ENCODE results near the gene SLC27A3. TPM values are rescaled to one million over a fixed set of nuclear protein-coding genes. Genes with fewer than 3 reads are reported as not detected.

The SLC27A3 gene
- total RNA-seq, 1 experiment from 2014 or later = 4.4 TPM

DNA sequence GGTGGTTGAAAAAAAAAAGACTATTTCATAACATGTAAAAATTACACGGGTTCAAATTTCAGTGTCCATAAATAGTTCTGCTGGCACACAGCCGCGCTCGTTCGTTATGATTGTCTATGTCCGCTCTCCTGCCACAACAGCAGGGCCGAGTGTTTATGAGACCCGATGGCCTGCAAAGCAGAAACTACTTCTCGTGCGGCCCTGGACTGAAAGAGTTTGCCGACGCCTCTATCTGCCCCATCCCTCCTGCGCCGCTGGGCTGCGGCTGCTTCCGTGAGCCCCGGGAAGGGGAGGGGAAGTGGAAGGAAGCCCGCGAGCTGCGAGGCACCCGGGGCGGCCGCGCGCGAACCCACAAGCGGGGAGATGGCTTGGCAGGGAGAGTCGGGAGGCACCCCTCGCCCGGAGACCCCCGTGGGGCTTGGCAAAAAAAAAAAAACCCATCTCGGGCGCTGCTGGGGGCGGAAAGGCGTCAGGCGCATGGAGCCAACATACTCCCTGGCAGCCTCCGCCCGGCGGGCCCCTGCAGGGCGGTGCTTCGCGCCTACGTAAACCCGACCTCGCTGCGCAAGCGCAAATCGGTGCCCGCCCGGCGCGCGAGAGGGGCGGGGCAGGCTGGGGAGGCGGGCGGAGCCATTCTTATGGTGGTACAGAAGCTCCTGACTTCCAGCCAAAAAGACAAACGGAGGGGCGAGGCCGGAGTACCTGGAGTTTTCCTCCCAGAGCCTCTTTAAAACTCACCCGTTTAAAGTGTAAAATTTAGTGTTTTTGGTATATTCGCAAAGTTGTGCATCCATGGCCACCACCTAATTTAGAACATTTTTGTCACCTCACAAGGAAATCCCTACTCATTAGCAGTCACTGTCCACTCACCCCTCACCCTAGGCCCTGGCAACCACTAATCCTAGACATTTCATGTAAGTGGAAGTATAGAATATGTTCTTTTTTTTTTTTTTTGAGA lies 8.3 kb downstream of the SLC27A3 start:
- no peaks in the 10 kb centered on the region for H3K36me3 ChIP-seq (ENCODE audit: insufficient read depth, low read length)
- peaks cover 19% of the 10 kb centered on the region for H3K4me1 ChIP-seq (ENCODE audit: low read length)
- H3K4me3 ChIP-seq (ENCODE audit: low read length) = peak overlapping the region; percentile 77

DNA sequence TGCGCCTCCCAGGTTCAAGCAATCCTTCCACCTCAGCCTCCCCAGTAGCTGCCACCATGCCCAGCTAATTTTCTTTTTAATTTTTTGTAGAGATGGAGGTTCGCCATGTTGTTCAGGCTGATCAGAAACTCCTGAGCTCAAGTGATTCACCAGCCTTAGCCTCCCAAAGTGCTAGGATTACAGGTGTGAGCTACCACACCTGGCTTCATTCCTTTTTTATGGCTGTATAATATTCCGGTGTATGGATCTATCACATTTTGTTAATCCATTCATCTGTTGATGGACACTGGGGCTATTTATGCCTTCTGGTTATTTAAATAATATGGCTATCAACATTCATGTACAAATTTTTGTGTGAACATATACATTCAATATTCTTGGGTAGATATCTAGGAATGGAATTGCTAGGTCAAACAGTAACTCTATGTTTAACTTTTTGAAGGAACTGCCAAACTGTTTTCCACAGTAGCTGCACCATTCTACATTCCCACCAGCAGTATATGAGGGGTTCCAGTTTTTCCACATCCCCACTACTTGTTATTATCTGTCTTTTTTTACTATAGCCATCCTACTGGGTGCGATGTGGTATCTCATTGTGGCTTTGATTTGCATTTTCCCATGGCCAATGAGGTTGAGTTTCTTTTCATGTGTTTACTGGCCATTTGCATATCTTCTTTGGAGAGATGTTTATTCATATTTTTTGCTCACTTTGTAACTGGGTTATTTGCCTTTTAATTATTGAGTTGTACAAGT lies 11.0 kb downstream of the SLC27A3 start:
- no peak overlapping the region for H3K4me3 ChIP-seq (ENCODE audit: low read length)
- 0 out of 2 replicates have a peak, but pooled peaks cover 3% of the 10 kb centered on the region for H3K9me3 ChIP-seq (ENCODE audit: low read length)
- no peaks in the 10 kb centered on the region for H3K36me3 ChIP-seq (ENCODE audit: insufficient read depth, low read length)
- no peak overlapping the region for H2AFZ ChIP-seq (ENCODE audit: low read length)
- H3K9ac ChIP-seq (ENCODE audit: low read length) = no peak overlapping the region
- no peak overlapping the region for H3K4me2 ChIP-seq (ENCODE audit: low read depth, low read length, poor library complexity, severe bottlenecking)
- DNase-seq = no peak
- H3K79me2 ChIP-seq (ENCODE audit: low read length) = no peaks in the 10 kb centered on the region
- no peak overlapping the region for H3K27ac ChIP-seq (ENCODE audit: low read length)
- H3K9me2 ChIP-seq (replicated peaks; ENCODE audit: insufficient read depth, low read length) = no peaks in the 10 kb centered on the region
- no peaks in the 10 kb centered on the region for H4K20me1 ChIP-seq (ENCODE audit: insufficient read depth, low read depth, low read length)
- H3K4me1 ChIP-seq (ENCODE audit: low read length) = peaks cover 29% of the 10 kb centered on the region
- H3K27me3 ChIP-seq (ENCODE audit: low read length) = no peaks in the 10 kb centered on the region

More for the DNA sequence above, 8.3 kb downstream of the SLC27A3 start:
- Histone ChIP-seq H3K4me2 (ENCODE audit: low read depth, low read length, poor library complexity, severe bottlenecking) (peak overlapping the region; percentile 96), H4K20me1 (ENCODE audit: insufficient read depth, low read depth, low read length) (no peaks in the 10 kb centered on the region), H3K27me3 (ENCODE audit: low read length) (no peaks in the 10 kb centered on the region), H3K9ac (ENCODE audit: low read length) (peak overlapping the region; percentile 81), H3K9me2 (replicated peaks; ENCODE audit: insufficient read depth, low read length) (no peaks in the 10 kb centered on the region), H3K79me2 (ENCODE audit: low read length) (no peaks in the 10 kb centered on the region), H2AFZ (ENCODE audit: low read length) (peak overlapping the region; percentile 79), H3K9me3 (ENCODE audit: low read length) (0 out of 2 replicates have a peak, but pooled peaks cover 3% of the 10 kb centered on the region), H3K27ac (ENCODE audit: low read length) (peak overlapping the region; percentile 91)
- peak; percentile 96 for DNase-seq

DNA sequence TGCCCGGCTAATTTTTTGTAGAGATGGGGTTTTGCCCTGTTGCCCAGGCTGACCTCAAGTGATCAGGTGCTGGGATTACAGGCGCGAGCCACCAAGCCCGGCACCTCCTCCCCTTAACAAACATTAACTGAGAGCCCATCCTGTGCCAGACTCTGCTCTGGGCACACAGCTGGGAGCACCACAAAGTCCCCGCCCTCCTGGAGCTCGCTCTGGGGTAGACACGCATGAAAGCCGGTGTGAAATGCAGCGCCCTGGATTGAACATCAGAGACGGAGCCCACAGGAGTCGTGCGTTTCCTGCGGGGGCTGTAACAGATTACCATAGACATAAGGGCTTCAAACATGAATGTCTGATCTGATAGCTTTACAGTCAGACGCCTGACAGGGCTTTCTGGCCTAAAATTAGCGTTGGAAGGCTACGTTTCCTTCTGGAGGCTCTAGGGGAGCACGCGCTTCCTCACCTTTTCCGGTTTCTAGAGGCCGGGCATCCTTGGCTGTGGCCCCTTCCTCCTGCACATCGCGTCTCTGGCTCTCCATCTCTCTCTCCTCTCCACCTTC lies 14.3 kb downstream of the SLC27A3 start:
- H2AFZ ChIP-seq (ENCODE audit: low read length) = no peak overlapping the region
- DNase-seq = no peak

DNA sequence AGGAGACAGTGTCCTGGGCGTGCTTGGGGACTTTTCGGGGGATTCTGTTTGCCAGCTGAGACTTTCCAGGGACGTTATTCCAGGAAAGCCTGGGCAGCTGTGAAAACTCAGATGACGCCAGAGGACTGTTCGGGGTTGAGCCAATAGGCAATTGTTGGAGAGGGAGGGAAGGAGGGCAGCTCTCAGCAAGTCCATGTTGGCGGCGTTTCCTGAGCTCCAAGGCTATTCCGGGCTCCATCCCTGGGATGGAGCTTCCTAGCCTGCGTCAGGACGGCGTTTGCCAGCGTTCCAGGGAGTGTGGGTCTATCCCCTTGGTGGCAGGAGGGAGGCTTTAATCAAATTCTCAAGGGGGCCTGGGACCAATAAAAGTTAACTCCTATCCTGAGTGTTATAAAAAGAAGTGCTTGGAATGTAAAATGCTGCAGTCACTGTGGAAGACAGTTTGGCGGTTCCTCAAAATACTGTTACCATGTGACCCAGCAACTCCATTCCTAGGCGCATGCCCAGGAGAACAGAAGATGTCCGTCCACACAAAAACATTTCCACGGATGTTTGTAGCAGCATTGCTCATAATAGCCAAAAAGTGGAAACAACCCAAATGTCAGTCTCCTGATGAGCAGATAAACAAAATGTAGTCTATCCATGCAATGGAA lies 15.2 kb downstream of the SLC27A3 start:
- Histone ChIP-seq H3K4me2 (ENCODE audit: low read depth, low read length, poor library complexity, severe bottlenecking) (peak overlapping the region; percentile 56), H3K4me1 (ENCODE audit: low read length) (peaks cover 23% of the 10 kb centered on the region), H4K20me1 (ENCODE audit: insufficient read depth, low read depth, low read length) (no peaks in the 10 kb centered on the region), H3K36me3 (ENCODE audit: insufficient read depth, low read length) (no peaks in the 10 kb centered on the region), H3K9me2 (replicated peaks; ENCODE audit: insufficient read depth, low read length) (no peaks in the 10 kb centered on the region), H3K79me2 (ENCODE audit: low read length) (no peaks in the 10 kb centered on the region), H2AFZ (ENCODE audit: low read length) (no peak overlapping the region), H3K9ac (ENCODE audit: low read length) (0 out of 2 replicates have a peak overlapping the region, but pooled peaks have one; percentile 7), H3K27me3 (ENCODE audit: low read length) (no peaks in the 10 kb centered on the region), H3K4me3 (ENCODE audit: low read length) (peak overlapping the region; percentile 29), H3K27ac (ENCODE audit: low read length) (peak overlapping the region; percentile 39; the same call in 1 of the 2 replicates), H3K9me3 (ENCODE audit: low read length) (0 out of 2 replicates have a peak, but pooled peaks cover 3% of the 10 kb centered on the region)
- DNase-seq = no peak

More for the DNA sequence above, 14.3 kb downstream of the SLC27A3 start:
- Histone ChIP-seq H3K36me3 (ENCODE audit: insufficient read depth, low read length) (no peaks in the 10 kb centered on the region), H3K9me2 (replicated peaks; ENCODE audit: insufficient read depth, low read length) (no peaks in the 10 kb centered on the region), H3K27ac (ENCODE audit: low read length) (no peak overlapping the region), H3K79me2 (ENCODE audit: low read length) (no peaks in the 10 kb centered on the region), H3K27me3 (ENCODE audit: low read length) (no peaks in the 10 kb centered on the region), H3K9me3 (ENCODE audit: low read length) (0 out of 2 replicates have a peak, but pooled peaks cover 3% of the 10 kb centered on the region), H4K20me1 (ENCODE audit: insufficient read depth, low read depth, low read length) (no peaks in the 10 kb centered on the region), H3K4me3 (ENCODE audit: low read length) (no peak overlapping the region), H3K9ac (ENCODE audit: low read length) (no peak overlapping the region), H3K4me1 (ENCODE audit: low read length) (peaks cover 27% of the 10 kb centered on the region), H3K4me2 (ENCODE audit: low read depth, low read length, poor library complexity, severe bottlenecking) (no peak overlapping the region)

DNA sequence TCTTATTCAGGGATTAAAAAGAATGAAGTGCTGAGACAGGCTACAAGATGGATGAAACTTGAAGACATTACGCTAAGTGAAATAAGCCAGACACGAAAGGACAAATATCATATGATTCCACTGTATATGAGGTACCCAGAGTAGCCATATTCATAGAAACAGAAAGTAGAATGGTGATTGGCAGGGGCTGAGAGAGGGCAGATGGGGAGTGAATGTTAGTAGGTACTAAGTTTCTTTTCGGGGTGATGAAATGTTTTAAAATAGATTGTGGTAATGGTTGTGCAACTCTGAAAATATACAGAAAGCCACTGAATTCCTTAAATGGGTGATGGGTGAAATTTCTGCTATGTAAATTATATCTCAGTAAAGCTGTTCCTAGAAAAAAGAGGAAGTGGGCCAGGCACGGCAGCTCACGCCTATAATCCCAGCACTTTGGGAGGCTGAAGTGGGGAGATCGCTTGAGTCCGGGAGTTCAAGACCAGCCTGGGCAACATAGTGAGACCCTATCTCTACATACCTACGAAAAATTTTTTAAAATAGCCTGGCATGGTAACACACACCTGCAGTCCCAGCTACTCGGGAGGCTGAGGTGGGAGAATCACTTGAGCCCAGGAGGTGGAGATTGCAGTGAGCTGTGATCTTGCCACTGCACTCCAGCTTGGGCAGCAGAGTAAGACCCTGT lies 15.9 kb downstream of the SLC27A3 start:
- H3K36me3 ChIP-seq (ENCODE audit: insufficient read depth, low read length) = no peaks in the 10 kb centered on the region
- H3K79me2 ChIP-seq (ENCODE audit: low read length) = no peaks in the 10 kb centered on the region
- H3K9me2 ChIP-seq (replicated peaks; ENCODE audit: insufficient read depth, low read length) = no peaks in the 10 kb centered on the region
- peak overlapping the region; percentile 56 for H3K4me2 ChIP-seq (ENCODE audit: low read depth, low read length, poor library complexity, severe bottlenecking)
- H2AFZ ChIP-seq (ENCODE audit: low read length) = no peak overlapping the region
- peaks cover 19% of the 10 kb centered on the region for H3K4me1 ChIP-seq (ENCODE audit: low read length)
- peak overlapping the region; percentile 39; the same call in 1 of the 2 replicates for H3K27ac ChIP-seq (ENCODE audit: low read length)
- no peaks in the 10 kb centered on the region for H4K20me1 ChIP-seq (ENCODE audit: insufficient read depth, low read depth, low read length)
- H3K27me3 ChIP-seq (ENCODE audit: low read length) = no peaks in the 10 kb centered on the region
- 0 out of 2 replicates have a peak, but pooled peaks cover 2% of the 10 kb centered on the region for H3K9me3 ChIP-seq (ENCODE audit: low read length)
- DNase-seq = peak; percentile 94
- 0 out of 2 replicates have a peak overlapping the region, but pooled peaks have one; percentile 12 for H3K9ac ChIP-seq (ENCODE audit: low read length)
- peak overlapping the region; percentile 29 for H3K4me3 ChIP-seq (ENCODE audit: low read length)

DNA sequence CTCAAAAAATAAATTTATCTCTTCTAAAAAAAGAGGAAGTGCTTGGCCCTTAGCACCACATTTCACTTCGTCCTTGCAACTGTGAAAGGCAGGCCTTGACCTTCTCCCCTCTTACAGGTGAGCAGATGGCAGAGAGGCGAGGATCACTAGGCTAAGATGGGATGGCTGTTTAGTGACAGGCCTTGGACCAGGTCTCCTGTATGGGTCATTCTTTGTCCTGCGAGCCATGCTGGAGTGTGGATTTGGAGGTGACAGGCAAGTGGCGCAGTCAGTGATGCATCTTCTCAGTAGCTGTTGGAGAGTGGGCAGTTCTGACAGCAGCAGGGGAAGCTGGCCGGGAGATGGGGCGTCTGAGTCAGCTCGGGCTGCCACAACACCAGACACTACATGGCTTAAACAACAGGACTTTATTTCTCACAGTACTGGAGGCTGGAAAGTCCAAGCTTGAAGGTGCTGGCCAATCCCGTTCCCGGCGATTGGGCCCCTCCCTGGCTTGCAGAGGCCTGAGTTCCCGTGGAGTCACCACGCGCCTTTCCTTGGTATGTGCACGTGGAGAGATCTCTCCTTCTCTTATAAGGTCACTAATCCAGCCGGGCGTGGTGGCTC lies 16.5 kb downstream of the SLC27A3 start:
- Histone ChIP-seq H3K27me3 (ENCODE audit: low read length) (no peaks in the 10 kb centered on the region), H3K36me3 (ENCODE audit: insufficient read depth, low read length) (no peaks in the 10 kb centered on the region), H3K4me2 (ENCODE audit: low read depth, low read length, poor library complexity, severe bottlenecking) (peak overlapping the region; percentile 56), H3K9ac (ENCODE audit: low read length) (0 out of 2 replicates have a peak overlapping the region, but pooled peaks have one; percentile 12), H3K4me1 (ENCODE audit: low read length) (peaks cover 19% of the 10 kb centered on the region), H3K27ac (ENCODE audit: low read length) (no peak overlapping the region), H3K9me2 (replicated peaks; ENCODE audit: insufficient read depth, low read length) (no peaks in the 10 kb centered on the region), H3K9me3 (ENCODE audit: low read length) (no peaks in the 10 kb centered on the region), H3K4me3 (ENCODE audit: low read length) (peak overlapping the region; percentile 29; the same call in 1 of the 2 replicates), H2AFZ (ENCODE audit: low read length) (no peak overlapping the region), H3K79me2 (ENCODE audit: low read length) (no peaks in the 10 kb centered on the region), H4K20me1 (ENCODE audit: insufficient read depth, low read depth, low read length) (no peaks in the 10 kb centered on the region)
- DNase-seq = no peak

DNA sequence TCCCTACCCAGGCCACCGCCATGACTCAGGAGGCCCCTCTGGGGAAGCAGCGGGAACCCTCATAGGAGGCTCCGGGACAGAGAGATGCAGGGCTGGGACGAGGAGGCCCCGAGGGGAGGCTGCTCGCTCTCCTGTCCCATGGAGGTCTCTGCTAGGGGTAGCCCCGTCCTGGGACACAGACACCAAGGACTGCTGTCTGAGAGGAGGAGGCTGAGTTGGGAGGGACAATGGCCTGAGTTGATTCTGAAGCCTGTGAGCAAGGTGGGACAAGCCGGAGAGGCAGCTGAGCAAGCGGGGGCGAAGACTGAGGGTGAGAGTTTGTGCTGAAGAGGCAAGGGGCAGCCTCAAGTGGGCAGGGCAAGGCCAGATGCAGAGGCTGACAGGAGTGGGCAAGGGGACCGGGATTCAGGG lies 17.4 kb downstream of the SLC27A3 start:
- H3K27ac ChIP-seq (ENCODE audit: low read length) = no peak overlapping the region
- no peak overlapping the region for H3K4me2 ChIP-seq (ENCODE audit: low read depth, low read length, poor library complexity, severe bottlenecking)
- no peak overlapping the region for H3K4me3 ChIP-seq (ENCODE audit: low read length)
- H2AFZ ChIP-seq (ENCODE audit: low read length) = no peak overlapping the region
- DNase-seq = no peak
- no peaks in the 10 kb centered on the region for H3K36me3 ChIP-seq (ENCODE audit: insufficient read depth, low read length)
- H3K79me2 ChIP-seq (ENCODE audit: low read length) = no peaks in the 10 kb centered on the region
- no peaks in the 10 kb centered on the region for H3K9me2 ChIP-seq (replicated peaks; ENCODE audit: insufficient read depth, low read length)
- H3K9me3 ChIP-seq (ENCODE audit: low read length) = no peaks in the 10 kb centered on the region
- no peaks in the 10 kb centered on the region for H3K27me3 ChIP-seq (ENCODE audit: low read length)
- H3K9ac ChIP-seq (ENCODE audit: low read length) = no peak overlapping the region
- peaks cover 22% of the 10 kb centered on the region for H3K4me1 ChIP-seq (ENCODE audit: low read length)
- H4K20me1 ChIP-seq (ENCODE audit: insufficient read depth, low read depth, low read length) = no peaks in the 10 kb centered on the region

Measured in Karpas-422 (cell line).